ENCODE measurements around the gene AMOTL1. TPM values are rescaled to one million over a fixed set of nuclear protein-coding genes. Genes with fewer than 3 reads are reported as not detected.

Gene AMOTL1
- total RNA-seq, 5 donors from 2014 or later (not counting 1 experiment from before 2014, with no cell fraction given) = 0.07 to 1.2 (median 0.35) TPM

DNA sequence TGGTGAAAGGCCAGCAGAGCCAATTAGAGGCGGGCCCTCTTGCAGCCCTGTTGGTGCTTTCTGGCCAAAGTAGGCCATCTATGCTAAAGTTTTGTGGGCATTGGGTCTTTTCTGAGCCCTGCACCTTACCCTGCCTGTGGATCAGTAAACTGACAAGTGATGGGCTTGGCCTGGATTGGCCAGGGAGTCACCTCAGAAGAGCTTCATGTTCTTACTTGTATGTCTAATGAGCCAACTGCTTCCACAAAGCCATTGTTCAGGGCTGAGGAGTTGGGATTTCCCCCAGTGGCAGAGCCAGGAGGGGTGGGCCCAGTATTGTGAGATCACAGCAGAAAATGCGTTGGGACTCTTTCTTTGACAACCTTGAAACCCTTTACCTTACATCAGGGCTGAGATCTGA, 114.8 kb downstream of the AMOTL1 start:
- Mint-ChIP-seq H3K4me1 (peaks cover 0 to 2% (median 0%) of the 10 kb centered on the region in 3 donors), H3K4me3 (no peak overlapping the region), H3K27ac (no peak overlapping the region), H3K9me3 (peaks cover 0 to 8% (median 7%) of the 10 kb centered on the region in 3 donors), H3K27me3 (no peaks in the 10 kb centered on the region), H3K36me3 (no peaks in the 10 kb centered on the region)
- ChIA-PET POLR2A (no interaction called here), CTCF (no interaction called here)
- no peaks in the 10 kb centered on the region for H3K36me3 ChIP-seq (ENCODE audit: control insufficient read depth in 2 of 2, extremely low read depth in 1 of 2, insufficient read depth in 1 of 2, low read length in 1 of 2)
- H3K9me3 ChIP-seq = no peaks in the 10 kb centered on the region
- no peak overlapping the region for H3K27ac ChIP-seq (ENCODE audit: low read length)
- WGBS (ENCODE audit: insufficient coverage) = 100% methylated on average over 1 of the region's 2 CpGs
- no peaks in the 10 kb centered on the region for H3K27me3 ChIP-seq (replicated peaks in 1 of 2; ENCODE audit: control insufficient read depth in 2 of 2, extremely low read depth in 1 of 2, insufficient read depth in 2 of 2, low read length in 1 of 2)
- no peak for DNase-seq
- no peak overlapping the region for H3K4me3 ChIP-seq (ENCODE audit: control insufficient read depth in 1 of 2, extremely low read depth in 1 of 2, low read length in 1 of 2)
- ATAC-seq (replicated peaks in 1 of 4) = no peak
- H3K4me1 ChIP-seq (ENCODE audit: control insufficient read depth in 1 of 2, extremely low read depth in 1 of 2, insufficient read depth in 2 of 2, low read length in 2 of 2) = peaks cover 0 to 8% of the 10 kb centered on the region in 2 experiments

DNA sequence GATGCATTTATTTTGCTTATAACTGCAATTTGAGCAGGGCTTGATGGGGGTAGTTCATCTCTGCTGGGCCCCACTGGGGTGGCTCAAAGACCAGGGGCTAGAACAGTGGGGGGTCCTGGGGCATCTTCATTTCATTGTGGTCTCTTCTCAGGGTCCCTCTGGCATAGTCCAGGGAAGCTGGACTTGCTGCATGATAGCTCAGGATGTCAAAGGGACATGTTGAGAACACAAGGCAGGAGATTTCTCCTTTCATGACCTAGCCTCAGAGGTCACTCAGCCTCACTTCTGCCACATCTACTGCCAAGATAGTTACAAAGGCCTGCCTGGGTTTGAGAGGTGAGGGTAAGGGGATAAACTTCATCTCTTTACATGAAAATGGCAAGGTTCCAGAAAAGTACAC, 115.7 kb downstream of the AMOTL1 start:
- ATAC-seq (replicated peaks in 1 of 4) (no peak), DNase-seq (no peak)
- peaks cover 8 to 16% (median 15%) of the 10 kb centered on the region in 3 donors for H3K9me3 Mint-ChIP-seq
- Histone ChIP-seq H3K27ac (ENCODE audit: low read length) (no peak overlapping the region), H3K4me1 (ENCODE audit: control insufficient read depth in 1 of 2, extremely low read depth in 1 of 2, insufficient read depth in 2 of 2, low read length in 2 of 2) (peaks cover 0 to 8% of the 10 kb centered on the region in 2 experiments), H3K9me3 (no peaks in the 10 kb centered on the region), H3K27me3 (replicated peaks in 1 of 2; ENCODE audit: control insufficient read depth in 2 of 2, extremely low read depth in 1 of 2, insufficient read depth in 2 of 2, low read length in 1 of 2) (no peaks in the 10 kb centered on the region), H3K36me3 (ENCODE audit: control insufficient read depth in 2 of 2, extremely low read depth in 1 of 2, insufficient read depth in 1 of 2, low read length in 1 of 2) (no peaks in the 10 kb centered on the region), H3K4me3 (ENCODE audit: control insufficient read depth in 1 of 2, extremely low read depth in 1 of 2, low read length in 1 of 2) (no peak overlapping the region)
- no peak overlapping the region for H3K4me3 Mint-ChIP-seq
- POLR2A ChIA-PET = no interaction called here
- CTCF ChIA-PET = no interaction called here
- H3K36me3 Mint-ChIP-seq = no peaks in the 10 kb centered on the region
- peaks cover 0 to 2% (median 0%) of the 10 kb centered on the region in 3 donors for H3K4me1 Mint-ChIP-seq
- H3K27me3 Mint-ChIP-seq = no peaks in the 10 kb centered on the region
- H3K27ac Mint-ChIP-seq = no peak overlapping the region

DNA sequence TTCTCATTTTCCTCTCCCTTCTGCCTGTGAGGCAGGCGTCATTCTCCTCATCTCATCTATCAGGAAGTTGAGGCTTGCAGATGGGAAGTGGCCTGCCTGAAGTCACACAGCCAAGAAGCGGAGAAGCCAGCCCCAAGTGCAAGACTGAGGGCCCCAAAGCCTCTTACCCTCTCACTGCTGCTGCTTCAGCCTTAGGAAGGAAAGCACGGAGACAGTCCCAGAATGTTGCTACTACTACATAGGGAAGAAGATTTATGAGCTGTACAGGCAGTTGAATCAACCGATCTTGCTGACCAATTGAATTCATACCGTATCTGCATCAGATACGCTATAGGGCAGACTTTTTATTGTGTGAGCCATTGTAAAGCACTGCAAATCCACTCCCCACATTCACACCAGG, 116.2 kb downstream of the AMOTL1 start:
- H3K36me3 ChIP-seq (ENCODE audit: control insufficient read depth in 2 of 2, extremely low read depth in 1 of 2, insufficient read depth in 1 of 2, low read length in 1 of 2) = no peaks in the 10 kb centered on the region
- ChIA-PET POLR2A (interaction anchor here in 1 of 2 donors (1.0 kb wide), 1 partner anchor 37 kb away, joined by 3 read pairs; no protein-coding TSS in a partner anchor), CTCF (no interaction called here)
- 60% methylated on average over 2 of the region's 6 CpGs for WGBS (ENCODE audit: insufficient coverage)
- no peaks in the 10 kb centered on the region for H3K9me3 ChIP-seq
- peaks cover 10 to 18% (median 15%) of the 10 kb centered on the region in 3 donors for H3K9me3 Mint-ChIP-seq
- H3K36me3 Mint-ChIP-seq = no peaks in the 10 kb centered on the region
- H3K4me3 Mint-ChIP-seq = no peak overlapping the region
- DNase-seq = no peak
- no peak overlapping the region for H3K27ac Mint-ChIP-seq
- H3K4me1 Mint-ChIP-seq = peaks cover 0 to 2% (median 0%) of the 10 kb centered on the region in 3 donors
- no peaks in the 10 kb centered on the region for H3K27me3 ChIP-seq (replicated peaks in 1 of 2; ENCODE audit: control insufficient read depth in 2 of 2, extremely low read depth in 1 of 2, insufficient read depth in 2 of 2, low read length in 1 of 2)
- peaks cover 0 to 8% of the 10 kb centered on the region in 2 experiments for H3K4me1 ChIP-seq (ENCODE audit: control insufficient read depth in 1 of 2, extremely low read depth in 1 of 2, insufficient read depth in 2 of 2, low read length in 2 of 2)
- H3K27ac ChIP-seq (ENCODE audit: low read length) = no peak overlapping the region
- ATAC-seq (replicated peaks in 1 of 4) = no peak
- H3K27me3 Mint-ChIP-seq = no peaks in the 10 kb centered on the region
- H3K4me3 ChIP-seq (ENCODE audit: control insufficient read depth in 1 of 2, extremely low read depth in 1 of 2, low read length in 1 of 2) = no peak overlapping the region

DNA sequence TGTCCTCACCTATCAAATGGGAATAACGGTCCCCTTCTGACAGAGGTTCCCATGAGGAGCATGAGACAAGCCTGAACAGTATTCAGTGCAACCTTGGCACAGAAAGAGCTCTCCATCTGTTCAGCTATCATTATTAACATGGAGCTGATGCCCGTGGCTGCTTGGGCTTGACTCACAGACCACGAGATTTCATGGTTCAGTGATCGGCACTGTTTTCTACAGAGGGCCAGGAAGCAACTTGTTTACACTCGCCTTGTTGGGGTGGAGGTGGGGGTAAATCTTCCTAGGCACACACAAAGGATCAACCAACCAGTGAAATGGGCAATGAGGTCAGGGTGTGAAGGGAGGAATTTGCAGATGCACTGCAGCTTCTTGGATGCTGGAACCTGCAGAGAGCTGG, 117.0 kb downstream of the AMOTL1 start:
- DNase-seq = no peak
- Histone ChIP-seq H3K36me3 (ENCODE audit: control insufficient read depth in 2 of 2, extremely low read depth in 1 of 2, insufficient read depth in 1 of 2, low read length in 1 of 2) (no peaks in the 10 kb centered on the region), H3K4me1 (ENCODE audit: control insufficient read depth in 1 of 2, extremely low read depth in 1 of 2, insufficient read depth in 2 of 2, low read length in 2 of 2) (peaks cover 0 to 8% of the 10 kb centered on the region in 2 experiments), H3K4me3 (ENCODE audit: control insufficient read depth in 1 of 2, extremely low read depth in 1 of 2, low read length in 1 of 2) (no peak overlapping the region), H3K27ac (ENCODE audit: low read length) (no peak overlapping the region), H3K9me3 (no peaks in the 10 kb centered on the region), H3K27me3 (replicated peaks in 1 of 2; ENCODE audit: control insufficient read depth in 2 of 2, extremely low read depth in 1 of 2, insufficient read depth in 2 of 2, low read length in 1 of 2) (no peaks in the 10 kb centered on the region)
- ChIA-PET POLR2A (interaction anchor here in 1 of 2 donors (1.0 kb wide), 1 partner anchor 37 kb away, joined by 3 read pairs; no protein-coding TSS in a partner anchor), CTCF (no interaction called here)
- ATAC-seq (replicated peaks in 1 of 4) = no peak
- peaks cover 10 to 18% (median 15%) of the 10 kb centered on the region in 3 donors for H3K9me3 Mint-ChIP-seq
- peaks cover 0 to 2% (median 0%) of the 10 kb centered on the region in 3 donors for H3K4me1 Mint-ChIP-seq
- no peak overlapping the region for H3K27ac Mint-ChIP-seq
- H3K36me3 Mint-ChIP-seq = no peaks in the 10 kb centered on the region
- WGBS (ENCODE audit: insufficient coverage) = 88% methylated on average over 1 of the region's 5 CpGs
- H3K4me3 Mint-ChIP-seq = no peak overlapping the region
- H3K27me3 Mint-ChIP-seq = no peaks in the 10 kb centered on the region

DNA sequence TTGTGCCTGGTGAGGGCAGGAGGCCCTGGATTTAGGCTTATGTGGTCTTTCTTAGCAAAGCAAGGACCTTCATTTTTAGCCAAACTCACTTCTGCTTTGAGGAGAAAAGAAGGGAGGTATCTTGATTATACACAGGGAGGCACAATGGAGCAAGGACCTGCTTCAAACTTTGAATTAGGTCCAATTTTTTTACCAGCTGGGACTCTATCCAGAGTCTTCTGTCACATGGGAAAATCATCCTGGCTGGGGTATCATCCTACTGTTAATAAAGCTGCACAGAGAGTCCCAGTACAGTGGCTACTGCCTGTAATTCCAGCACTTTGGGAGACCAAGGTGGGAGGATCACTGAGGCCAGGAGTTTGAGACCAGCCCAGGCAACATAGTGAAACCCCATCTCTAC, 117.4 kb downstream of the AMOTL1 start:
- no peak overlapping the region for H3K4me3 Mint-ChIP-seq
- Histone ChIP-seq H3K4me1 (ENCODE audit: control insufficient read depth in 1 of 2, extremely low read depth in 1 of 2, insufficient read depth in 2 of 2, low read length in 2 of 2) (peaks cover 0 to 8% of the 10 kb centered on the region in 2 experiments), H3K4me3 (ENCODE audit: control insufficient read depth in 1 of 2, extremely low read depth in 1 of 2, low read length in 1 of 2) (no peak overlapping the region), H3K9me3 (no peaks in the 10 kb centered on the region), H3K36me3 (ENCODE audit: control insufficient read depth in 2 of 2, extremely low read depth in 1 of 2, insufficient read depth in 1 of 2, low read length in 1 of 2) (no peaks in the 10 kb centered on the region), H3K27ac (ENCODE audit: low read length) (no peak overlapping the region), H3K27me3 (replicated peaks in 1 of 2; ENCODE audit: control insufficient read depth in 2 of 2, extremely low read depth in 1 of 2, insufficient read depth in 2 of 2, low read length in 1 of 2) (no peaks in the 10 kb centered on the region)
- H3K4me1 Mint-ChIP-seq = peaks cover 0 to 2% (median 0%) of the 10 kb centered on the region in 3 donors
- H3K27ac Mint-ChIP-seq = no peak overlapping the region
- no peaks in the 10 kb centered on the region for H3K36me3 Mint-ChIP-seq
- H3K9me3 Mint-ChIP-seq = peaks cover 10 to 18% (median 15%) of the 10 kb centered on the region in 3 donors
- ChIA-PET POLR2A (interaction anchor here in 1 of 2 donors (0.6 kb wide), 1 partner anchor 1564 kb away, joined by 4 read pairs; no protein-coding TSS in a partner anchor), CTCF (no interaction called here)
- DNase-seq (no peak), ATAC-seq (replicated peaks in 1 of 4) (no peak)
- no peaks in the 10 kb centered on the region for H3K27me3 Mint-ChIP-seq

DNA sequence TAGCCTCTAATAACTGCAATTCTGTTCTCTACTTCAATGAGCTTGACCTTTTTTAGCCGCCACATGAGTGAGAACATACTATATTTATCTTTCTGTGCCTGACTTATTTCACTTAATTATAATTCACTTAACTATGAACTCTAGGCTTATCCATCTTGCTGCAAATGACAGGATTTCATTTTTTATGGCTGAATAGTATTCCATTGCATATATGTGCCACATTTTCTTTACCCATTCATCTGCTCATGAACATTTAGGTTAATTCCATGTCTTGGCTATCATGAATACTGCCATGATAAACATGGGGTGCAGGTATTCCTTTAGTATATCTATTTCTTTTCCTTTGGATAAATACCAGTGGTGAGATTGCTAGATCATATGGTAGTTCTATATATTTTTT, 120.0 kb downstream of the AMOTL1 start:
- H3K4me1 ChIP-seq (ENCODE audit: control insufficient read depth in 1 of 2, extremely low read depth in 1 of 2, insufficient read depth in 2 of 2, low read length in 2 of 2) = peaks cover 0 to 8% of the 10 kb centered on the region in 2 experiments
- no peaks in the 10 kb centered on the region for H3K27me3 ChIP-seq (replicated peaks in 1 of 2; ENCODE audit: control insufficient read depth in 2 of 2, extremely low read depth in 1 of 2, insufficient read depth in 2 of 2, low read length in 1 of 2)
- Mint-ChIP-seq H3K27ac (no peak overlapping the region), H3K4me1 (peaks cover 0 to 2% (median 0%) of the 10 kb centered on the region in 3 donors), H3K36me3 (peaks cover 4% of the 10 kb centered on the region), H3K27me3 (peaks cover 0 to 6% of the 10 kb centered on the region in 2 donors), H3K9me3 (peaks cover 18 to 42% (median 19%) of the 10 kb centered on the region in 3 donors), H3K4me3 (no peak overlapping the region)
- no peaks in the 10 kb centered on the region for H3K9me3 ChIP-seq
- no peak overlapping the region for H3K4me3 ChIP-seq (ENCODE audit: control insufficient read depth in 1 of 2, extremely low read depth in 1 of 2, low read length in 1 of 2)
- ChIA-PET CTCF (no interaction called here), POLR2A (no interaction called here)
- H3K36me3 ChIP-seq (ENCODE audit: control insufficient read depth in 2 of 2, extremely low read depth in 1 of 2, insufficient read depth in 1 of 2, low read length in 1 of 2) = no peaks in the 10 kb centered on the region
- no peak for DNase-seq
- no CpG with 5 or more reads among the region's 1 CpG for WGBS (ENCODE audit: insufficient coverage)
- no peak for ATAC-seq (replicated peaks in 1 of 4)
- no peak overlapping the region for H3K27ac ChIP-seq (ENCODE audit: low read length)

DNA sequence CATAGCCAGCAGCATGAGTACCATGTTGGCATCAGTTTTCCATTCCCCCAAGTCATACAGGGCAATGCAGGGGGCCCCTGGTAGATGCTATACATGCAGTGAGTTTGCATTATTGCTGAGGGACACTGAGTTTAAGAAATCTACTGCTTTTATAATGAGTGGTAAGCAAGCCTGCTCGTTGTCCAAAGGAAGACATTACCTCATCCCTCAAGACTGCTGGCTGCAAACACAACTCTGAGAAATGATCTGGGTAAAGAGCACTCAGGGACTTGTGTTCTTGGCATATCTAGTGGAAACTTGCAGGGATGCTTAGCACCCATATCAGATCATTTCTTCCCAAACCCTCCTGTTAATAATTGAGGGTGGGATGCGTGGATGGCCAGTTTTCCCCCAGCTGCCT, 127.3 kb downstream of the AMOTL1 start:
- no peak overlapping the region for H3K4me3 ChIP-seq (ENCODE audit: control insufficient read depth in 1 of 2, extremely low read depth in 1 of 2, low read length in 1 of 2)
- H3K9me3 ChIP-seq = no peaks in the 10 kb centered on the region
- Mint-ChIP-seq H3K4me3 (no peak overlapping the region), H3K4me1 (peaks cover 0 to 7% (median 0%) of the 10 kb centered on the region in 3 donors), H3K27ac (no peak overlapping the region), H3K27me3 (peaks cover 0 to 7% of the 10 kb centered on the region in 2 donors), H3K9me3 (peaks cover 4 to 34% (median 13%) of the 10 kb centered on the region in 3 donors), H3K36me3 (peaks cover 7% of the 10 kb centered on the region)
- no peak for ATAC-seq (replicated peaks in 1 of 4)
- POLR2A ChIA-PET = no interaction called here
- H3K36me3 ChIP-seq (ENCODE audit: control insufficient read depth in 2 of 2, extremely low read depth in 1 of 2, insufficient read depth in 1 of 2, low read length in 1 of 2) = no peaks in the 10 kb centered on the region
- DNase-seq = no peak
- WGBS (ENCODE audit: insufficient coverage) = no CpG with 5 or more reads among the region's 2 CpGs
- H3K27me3 ChIP-seq (replicated peaks in 1 of 2; ENCODE audit: control insufficient read depth in 2 of 2, extremely low read depth in 1 of 2, insufficient read depth in 2 of 2, low read length in 1 of 2) = peaks cover 0 to 8% of the 10 kb centered on the region in 2 experiments
- H3K4me1 ChIP-seq (ENCODE audit: control insufficient read depth in 1 of 2, extremely low read depth in 1 of 2, insufficient read depth in 2 of 2, low read length in 2 of 2) = no peaks in the 10 kb centered on the region
- H3K27ac ChIP-seq (ENCODE audit: low read length) = no peak overlapping the region
- CTCF ChIA-PET = no interaction called here
